Activated CD8-positive, alpha-beta memory T cell treated with anti-CD3 and anti-CD28 coated beads, Interleukin-2, amount 50 U/mL, for 1 hour (primary cell): ENCODE results near the gene TENM4.

Source experiments
- DNase-seq: peaks from one replicate; pipeline ENCODE4 v3.0.0-alpha.2; 2020; ENCODE audit errors: extremely low read depth

TENM4 gene

DNA sequence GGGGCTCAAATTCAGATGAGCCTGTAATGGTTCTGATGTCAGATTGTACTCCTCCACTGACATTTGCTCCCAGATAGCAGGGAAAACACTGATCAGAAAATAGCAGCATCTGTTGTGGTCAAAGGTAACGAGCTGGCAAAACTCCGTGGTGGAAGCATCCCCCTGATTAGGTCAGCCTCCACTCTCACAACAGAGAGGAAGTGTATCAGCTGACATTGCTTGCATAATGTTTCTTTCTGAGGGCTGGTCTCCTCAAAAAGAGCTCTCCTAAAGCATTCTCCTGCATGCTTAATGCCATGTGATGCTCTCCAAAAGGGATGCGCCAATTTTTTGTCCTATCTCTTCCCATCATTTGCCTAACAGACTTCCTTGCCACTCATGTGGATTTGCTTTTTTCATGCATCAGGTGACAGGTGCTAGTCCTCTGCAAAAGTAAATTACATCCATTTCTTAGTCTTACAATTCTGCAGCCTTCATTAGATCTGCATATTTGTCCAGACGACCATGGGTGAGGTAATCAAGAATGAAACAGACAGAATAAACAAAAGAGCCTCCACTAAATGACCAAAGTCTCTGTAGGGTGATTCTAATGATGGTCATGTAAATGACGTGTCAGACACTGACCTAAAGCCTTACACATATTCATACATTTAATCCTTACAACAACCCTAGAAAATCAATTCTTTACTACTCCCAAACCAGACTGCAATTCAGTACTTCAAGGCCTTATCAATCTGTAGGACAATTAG lies 6.4 kb upstream of the TENM4 start:
- DNase-seq = no peak

DNA sequence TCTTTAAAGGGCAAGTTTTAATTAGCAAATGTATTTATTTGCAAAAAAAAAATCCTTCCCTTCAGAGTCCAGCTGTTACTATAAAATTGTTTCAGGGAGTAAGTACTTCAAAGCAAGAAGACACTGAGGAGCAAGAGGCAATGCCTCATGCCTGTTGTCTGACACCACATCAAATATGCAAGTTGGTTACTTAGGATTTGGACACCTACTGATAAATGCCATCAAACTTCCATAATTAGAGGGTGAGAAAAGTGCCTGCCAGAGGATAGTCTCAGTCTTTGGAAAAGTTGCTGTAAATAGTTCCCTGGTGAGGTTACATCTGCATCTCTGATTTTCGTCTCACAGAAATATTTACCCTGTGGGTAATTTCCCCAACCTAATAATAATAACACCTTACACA lies 4.1 kb upstream of the TENM4 start:
- no peak for DNase-seq

DNA sequence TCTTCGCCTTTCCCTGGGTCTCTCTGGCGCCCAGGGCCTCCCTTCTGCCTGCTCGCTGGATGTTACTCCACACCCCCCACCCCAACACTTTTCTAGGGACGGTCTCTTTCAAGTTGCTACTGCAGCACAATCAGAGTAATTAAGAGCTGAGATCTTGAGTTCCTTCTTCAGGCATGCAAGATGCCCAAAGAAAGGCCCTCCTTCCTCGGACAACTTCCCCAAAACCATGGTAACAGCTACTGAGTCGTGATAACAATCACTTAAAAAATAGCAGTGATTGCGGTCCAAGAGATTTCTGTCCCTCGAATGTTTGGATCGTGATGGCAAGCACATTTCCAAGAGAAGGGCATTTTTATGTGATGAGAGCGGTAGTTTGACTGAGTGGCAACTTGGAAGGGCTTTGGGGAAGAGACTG lies 638 bp upstream of the TENM4 start:
- DNase-seq = no peak

DNA sequence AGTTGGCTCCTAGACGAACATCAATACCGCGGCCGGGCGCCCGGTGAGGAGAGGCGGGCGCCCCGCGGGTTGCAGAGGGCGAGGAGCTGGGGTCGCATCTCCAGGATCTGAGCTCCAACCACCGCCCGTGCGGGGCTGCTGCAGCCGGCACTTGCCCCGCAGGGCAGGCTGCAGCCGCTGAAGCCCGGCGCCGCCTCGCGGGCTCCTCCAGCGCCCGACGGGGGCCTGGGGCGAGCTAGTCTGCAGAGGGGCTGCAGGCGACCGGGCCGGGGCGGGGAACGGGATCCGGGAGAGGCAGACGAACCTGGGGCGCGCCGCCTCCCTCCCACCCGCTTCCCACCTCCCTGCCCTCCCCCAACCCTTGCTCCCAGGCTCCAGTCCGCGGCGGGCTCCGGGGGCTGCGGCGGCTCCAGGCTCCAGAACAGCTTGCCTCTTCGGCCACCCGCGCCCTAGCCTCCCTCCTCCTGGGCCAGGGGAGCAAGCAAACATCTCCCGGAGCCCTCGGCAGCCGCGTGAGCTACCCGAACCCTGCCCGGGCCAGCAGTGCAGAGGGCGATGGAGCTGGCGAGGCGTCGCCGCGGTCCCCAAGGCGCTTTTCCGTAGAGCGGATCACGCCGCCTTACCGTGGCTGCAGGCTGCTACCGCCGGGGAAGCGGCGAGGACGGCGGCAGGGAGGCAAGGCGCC lies 802 bp downstream of the TENM4 start:
- DNase-seq = no peak

DNA sequence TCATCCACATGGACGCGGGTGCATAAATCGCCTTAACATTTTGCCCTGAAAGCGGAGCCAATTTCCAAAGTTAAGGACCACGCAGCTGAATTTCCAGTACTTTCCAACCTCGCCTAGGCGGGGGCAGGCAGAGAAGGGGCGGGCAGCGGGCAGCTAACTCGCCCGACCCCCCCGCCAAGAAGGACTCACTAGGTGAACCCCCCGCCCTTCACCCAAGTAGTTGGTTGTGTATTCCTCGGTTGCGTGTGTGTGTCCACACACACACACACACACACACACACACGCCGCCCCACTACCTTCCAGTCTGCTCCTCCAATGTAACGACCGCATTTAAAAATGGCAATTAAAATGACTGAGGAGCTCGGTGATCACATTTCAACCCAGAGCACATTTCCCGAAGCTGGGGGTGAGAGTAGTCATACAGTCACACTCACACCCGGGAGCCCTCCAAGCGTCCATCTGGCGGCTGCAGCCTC lies 1.4 kb downstream of the TENM4 start:
- DNase-seq = no peak

DNA sequence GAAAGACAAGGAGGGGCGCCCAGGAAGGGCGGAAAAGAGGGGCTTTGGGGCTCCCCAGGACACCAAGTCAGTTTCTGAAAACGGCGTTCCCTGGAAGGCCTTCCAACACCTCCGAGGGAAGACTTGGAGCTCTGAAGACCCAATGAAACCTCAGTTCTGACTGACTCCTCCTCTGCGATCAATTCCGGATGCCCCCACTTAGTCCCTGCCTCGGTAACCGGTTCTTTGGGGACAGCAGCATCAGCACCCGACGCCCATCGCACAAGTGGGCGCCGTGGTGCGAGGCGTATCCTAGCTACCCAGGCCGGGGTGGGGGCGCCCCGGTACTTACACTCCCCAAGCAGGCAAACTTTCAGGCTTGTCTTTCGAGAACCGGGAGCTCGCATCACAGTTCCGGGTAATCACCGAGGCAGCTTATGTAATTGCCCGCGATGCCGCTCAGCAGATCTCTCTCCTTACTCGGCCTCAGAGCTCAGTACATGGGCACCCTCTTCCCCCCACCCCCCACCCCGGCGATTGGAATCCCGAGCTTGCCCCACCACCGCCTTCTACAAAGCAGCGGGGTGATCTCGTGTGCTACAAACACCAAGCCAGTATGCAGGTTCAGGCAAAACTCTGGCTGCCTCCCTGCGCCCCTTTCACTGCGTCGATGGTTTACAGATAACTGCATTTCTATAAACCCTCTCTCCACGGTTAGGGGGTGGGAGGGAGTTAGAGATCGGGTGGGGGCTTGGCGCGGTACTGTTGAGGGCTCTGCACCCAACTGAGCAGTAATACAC lies 2.0 kb downstream of the TENM4 start:
- DNase-seq = no peak

DNA sequence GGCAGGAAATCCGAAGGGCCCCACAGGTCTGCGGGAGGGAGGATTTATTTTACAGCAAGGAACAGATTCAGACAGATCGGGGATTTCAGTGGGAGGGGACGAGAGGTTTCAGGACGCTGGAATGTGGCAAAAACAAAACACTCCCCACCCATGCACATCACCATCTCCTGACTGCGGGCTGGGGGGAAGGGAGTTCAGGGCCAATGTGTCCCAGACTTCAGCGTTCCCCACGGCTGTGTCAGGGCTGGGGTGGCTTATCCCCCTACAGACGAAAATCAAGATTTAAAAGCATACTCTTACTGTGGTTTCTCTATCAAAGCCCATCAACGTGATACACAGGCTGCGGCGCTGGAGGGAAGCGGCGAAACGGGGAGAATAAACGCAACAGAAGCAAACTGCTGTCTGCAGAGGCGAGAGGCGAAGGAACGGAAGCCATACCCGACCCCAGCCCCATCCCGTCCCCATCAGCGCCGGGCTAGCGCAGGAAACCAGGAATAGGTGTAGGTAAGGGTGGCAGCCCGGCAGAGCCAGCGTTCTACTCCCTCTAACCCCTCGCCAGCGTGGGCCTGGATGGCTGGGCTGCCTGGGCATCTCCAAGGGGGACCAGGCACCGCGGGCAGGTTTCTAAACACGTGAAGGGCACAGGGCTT lies 2.7 kb downstream of the TENM4 start:
- no peak for DNase-seq

DNA sequence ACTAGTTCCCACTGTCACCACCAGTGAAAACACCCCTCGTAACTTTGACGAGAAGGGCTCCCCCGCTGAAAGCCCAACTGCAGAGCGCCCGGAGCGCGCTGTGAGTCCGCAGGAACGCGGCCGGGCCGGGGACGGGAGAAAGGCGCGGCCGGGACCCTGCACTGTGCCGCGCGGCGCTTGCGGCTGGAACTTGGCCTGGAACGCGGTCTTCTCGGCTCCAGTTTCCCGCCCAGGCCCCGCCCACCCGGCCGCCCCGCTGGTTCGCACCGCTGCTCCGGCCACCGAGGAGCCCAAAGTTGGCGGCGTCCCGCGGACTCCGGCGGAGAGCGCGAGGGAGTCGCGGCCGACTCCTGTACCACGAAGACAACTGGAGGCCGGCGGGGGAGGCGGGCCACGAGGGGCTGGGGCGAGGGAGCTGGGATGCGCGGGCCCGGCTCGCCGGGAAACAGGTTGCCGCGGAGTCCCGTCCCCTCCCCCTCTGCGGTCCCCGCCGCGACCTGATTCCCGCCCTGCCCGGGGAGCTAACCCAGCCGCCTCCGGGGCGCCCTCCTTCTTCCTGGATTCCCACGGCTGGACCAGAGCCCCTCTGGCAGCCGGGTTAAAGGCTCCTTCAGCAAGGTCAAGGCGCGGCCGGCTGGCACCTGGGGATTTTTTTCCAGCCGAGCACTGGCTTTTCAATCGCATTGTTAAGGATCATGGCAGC lies 3.4 kb downstream of the TENM4 start:
- no peak for DNase-seq

DNA sequence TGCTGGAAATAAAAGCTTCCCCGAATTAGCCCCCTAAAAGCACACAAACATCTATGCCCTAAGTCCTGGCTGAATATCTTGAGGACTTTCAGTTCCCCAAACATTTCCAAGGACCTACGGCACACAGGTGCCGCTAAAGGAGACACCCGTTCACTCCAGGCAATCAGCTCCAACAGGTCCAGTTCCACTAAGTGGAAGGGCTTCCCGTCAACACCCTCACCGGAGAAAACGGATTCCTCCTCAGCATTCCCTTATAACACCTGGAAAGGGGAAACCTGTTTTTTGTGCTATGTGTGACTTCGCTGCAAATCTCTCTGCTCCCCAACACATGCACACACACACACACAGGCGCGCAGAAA lies 3.9 kb downstream of the TENM4 start:
- no peak for DNase-seq

DNA sequence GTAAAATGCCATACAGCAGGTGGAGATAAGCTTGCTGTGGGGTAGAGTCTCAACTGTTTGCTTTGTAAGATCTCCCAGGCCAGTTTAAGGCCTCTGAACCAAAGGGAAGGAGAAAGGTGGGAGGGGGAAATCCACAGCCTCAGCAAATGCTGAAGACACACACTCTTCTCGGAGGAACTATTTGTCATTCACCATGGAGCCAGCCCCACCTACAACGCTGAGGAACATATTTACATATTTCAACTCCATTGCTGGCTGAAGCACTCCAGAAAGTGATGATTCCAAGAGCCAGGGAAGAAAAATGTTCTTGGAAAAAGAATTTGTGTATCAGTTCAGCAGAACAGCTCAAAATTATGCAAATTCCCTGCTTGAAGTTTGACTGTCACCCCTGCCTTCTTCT lies 6.5 kb downstream of the TENM4 start:
- no peak for DNase-seq

DNA sequence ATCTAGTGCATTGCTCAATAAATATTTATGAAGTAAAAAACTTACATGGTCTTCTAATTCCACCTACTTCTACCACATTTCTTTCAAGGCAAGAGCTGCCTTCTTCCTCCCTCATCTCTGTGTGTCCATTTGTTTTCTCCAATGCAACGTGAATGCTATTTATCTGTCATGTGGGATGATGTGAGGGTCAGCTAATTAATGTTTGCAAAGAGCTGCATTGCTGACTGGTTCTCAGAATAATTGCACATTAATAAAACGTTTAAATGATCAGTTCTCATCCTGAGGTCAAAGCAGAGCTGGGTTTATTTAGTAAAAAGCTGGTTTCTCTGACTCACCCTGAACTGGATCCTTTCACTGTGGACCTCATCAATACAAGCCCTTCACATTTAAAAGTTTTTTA lies 8.7 kb downstream of the TENM4 start:
- no peak for DNase-seq

DNA sequence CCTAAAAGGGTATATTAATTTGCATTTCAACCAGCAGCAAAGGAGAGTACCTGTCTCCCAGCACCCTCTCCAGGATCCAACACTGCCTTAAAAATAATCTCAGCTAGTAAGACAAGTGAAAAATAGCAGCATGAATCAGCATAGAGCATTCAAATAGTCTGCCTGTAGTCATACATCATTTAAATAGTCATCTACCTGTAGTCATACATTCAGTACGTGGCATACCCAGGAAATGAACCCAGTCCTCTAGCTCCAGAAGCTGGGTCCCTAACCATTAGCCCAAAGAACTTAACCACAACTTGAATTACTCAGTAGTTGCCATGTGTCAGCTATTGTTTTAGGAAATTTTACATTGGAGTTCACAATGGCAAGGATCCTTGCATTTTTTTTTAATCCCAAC lies 9.3 kb downstream of the TENM4 start:
- DNase-seq = no peak

DNA sequence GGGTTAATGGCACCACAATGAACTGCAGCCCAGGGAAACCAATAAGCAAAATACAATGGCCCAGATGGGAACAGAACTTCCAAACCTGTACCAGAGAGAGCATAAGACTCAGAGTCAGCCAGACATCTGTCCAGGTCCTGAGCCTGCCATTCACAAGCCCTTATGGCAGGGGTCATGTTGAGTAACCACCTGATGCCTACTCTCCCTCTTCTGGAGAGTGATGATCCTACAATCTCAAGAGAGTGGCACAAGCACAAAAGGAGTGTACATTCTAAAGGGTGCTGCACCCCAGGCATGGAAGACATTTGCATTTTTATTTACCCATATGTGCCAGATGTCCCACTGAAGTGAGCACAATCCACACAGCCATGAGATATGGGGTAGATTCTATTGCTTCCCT lies 10.6 kb downstream of the TENM4 start:
- no peak for DNase-seq

DNA sequence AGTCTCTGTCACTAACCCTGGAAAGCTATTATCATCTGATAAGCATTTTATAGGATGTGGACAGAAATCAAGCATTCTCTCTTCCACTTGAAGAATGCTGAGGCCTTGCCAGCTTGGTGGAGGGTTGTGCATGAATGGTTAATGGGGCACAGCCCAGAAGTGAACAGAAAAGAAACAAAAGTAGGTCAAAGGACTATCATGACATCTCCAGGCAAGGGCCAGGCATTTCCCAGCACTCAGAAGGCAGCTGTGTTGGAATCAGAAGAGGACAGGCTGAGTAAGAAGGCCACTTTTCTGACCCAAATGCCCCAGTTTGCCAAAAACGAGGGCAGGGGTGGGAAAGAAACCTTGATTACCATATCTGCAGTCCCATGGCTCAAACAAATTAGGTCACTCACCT lies 12.4 kb downstream of the TENM4 start:
- DNase-seq = no peak

DNA sequence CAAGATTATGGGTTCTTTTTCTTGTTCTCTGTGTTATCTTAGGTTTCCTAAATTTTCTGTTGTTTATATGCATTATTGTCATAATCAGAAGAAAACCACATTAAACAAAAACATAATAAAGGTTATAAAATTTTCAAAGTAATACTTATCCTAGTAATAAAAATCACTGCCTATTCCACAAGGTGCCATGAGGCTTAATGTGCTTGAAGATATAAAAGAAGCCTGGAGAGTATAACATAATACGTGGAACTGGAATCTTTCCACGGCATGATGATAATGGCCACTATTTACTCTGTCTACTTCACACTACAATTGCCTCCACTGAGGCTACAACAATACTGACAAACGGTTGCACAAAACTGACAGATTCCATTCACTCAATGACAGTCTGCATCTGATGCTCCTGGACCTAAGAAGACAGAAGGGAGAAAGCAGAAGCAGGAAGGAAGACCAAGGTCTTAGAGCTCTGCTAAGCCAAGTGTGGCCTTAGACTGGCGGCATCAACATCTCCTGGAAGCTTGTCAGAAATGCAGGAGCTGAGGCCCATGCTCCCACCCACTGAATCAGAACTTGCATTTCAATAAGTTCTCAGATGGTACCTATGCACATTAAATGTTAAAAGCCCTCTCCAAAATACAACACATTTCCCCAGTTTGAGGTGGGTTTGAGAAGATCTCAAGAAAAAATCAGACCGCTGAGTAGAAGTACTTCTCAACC lies 13.1 kb downstream of the TENM4 start:
- no peak for DNase-seq

DNA sequence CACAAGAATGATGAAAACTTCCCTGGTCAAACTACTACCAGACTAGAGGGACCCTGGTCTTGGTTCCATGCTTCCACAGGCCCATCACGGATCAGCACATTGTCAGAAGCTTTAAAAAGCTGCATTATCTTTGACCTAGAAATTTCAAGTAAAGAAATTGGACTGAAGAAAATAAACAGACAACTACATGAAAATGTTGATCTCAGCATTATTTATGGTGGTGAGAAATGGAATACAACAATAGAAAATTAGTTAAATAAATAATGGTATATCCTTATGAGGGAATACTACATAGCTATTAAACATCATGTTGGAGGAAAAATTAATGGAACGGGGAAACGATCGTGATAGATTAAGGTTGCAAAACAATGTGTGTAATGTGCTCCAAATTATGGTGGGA lies 13.7 kb downstream of the TENM4 start:
- DNase-seq = no peak

DNA sequence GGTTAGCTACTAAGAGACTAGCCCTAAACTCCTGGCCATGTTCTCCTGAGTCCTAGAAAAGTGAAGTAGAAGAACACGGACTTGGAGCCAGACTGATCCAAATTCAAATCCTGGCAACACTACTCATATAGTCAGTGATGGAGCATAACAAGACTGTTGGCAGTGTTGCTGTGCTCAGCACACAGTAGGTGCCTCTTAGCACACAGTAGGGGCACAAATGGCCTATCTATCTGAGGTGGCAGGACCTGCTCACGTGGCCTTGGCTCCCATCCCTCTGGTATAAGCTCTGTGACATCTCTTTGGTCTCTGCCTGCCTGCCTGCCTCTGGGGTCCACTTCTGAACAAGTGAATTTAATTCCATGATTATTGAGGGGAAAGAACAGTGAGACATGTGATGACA lies 15.4 kb downstream of the TENM4 start:
- DNase-seq = no peak

DNA sequence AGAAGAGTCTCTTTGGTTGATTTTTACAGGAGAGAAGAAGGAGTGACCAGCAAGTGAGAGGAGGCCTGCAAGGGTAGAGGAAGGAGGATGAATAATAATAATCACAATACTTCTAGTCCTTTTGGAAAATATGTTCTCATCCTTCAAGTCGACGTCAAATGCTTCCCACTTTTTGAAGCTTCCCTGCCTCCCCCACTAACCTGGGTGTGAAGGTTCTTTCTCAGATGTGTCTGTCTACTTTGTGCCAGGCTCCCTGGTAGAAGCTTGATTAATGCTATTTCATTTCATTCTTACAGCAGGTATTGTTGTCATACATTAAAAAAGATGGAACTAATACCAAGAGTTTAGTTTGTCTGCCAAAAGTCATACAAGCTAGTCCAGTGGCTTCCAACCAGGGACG lies 17.1 kb downstream of the TENM4 start:
- DNase-seq = no peak

DNA sequence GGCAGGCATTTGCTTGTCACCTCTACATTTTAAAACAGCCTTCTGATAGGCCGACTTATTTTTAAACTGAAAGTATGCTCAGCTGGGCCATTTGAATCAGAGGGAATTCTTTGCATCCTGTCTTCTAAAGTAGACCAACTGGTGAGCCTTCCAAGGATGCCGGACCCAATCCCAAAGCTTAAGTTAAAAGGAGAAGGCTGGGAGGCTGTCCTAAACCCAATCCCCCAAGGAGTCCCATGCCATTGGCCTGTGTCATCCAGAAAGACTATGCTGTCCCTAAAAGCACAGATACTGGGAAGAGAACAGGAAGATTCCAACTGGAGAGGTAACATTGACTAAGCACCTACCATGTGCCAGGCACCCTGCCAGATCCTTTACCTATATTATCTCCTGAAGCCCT lies 18.0 kb downstream of the TENM4 start:
- no peak for DNase-seq

DNA sequence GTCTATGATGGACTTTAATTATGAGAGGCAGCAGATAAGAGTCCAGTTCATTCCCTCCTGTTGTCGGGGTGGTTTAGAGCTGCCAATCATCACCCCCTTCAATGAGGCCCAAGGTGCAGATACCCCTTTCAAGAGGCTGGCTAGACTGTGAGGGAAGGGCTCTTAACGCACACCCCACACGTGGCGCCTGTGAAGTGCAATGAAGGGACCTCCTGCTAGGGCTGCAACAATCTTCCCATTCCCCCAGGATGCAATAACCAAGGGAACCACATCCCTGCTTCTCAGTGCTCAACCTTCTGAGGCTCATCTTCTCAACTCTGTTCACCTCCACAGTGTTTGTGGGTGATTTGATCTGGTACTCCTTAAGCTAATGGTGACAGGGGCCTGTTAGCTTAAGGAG lies 19.0 kb downstream of the TENM4 start:
- no peak for DNase-seq

DNA sequence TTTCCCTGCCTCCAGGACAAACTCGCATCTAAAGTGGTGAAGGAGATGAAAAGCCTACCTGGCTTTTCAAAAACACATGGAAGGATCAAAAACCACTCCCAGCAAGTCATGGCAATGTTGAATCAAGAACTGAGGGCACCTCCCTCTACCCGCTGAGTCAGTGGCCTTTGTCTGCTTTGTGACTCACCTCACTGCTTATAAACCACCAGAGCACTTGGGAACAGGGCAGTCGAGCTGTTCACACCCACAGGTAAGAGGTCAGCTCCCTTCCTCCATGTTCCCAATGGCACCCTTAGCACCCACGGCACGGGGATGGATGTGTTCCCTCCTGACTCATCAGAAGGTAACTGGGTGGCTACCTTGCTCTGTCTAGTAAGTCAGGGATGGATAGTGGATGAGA lies 21.7 kb downstream of the TENM4 start:
- no peak for DNase-seq
